Measurements from ENCODE around the gene NUP85. TPM values are rescaled to one million over a fixed set of nuclear protein-coding genes. Genes with fewer than 3 reads are reported as not detected.

NUP85 gene
- total RNA-seq, 1 experiment from 2014 or later: 117 TPM

GRCh38 chr17:75285123-75285522, 79.6 kb downstream of the NUP85 start:
- DNase-seq: no peak
- no peaks in the 10 kb centered on the region for H3K27me3 Mint-ChIP-seq (ENCODE audit: unreplicated experiment)
- H3K4me3 Mint-ChIP-seq (ENCODE audit: low read depth, unreplicated experiment): no peak overlapping the region
- no peak for TF ChIP-seq CTCF (IDR thresholded peaks at IDR 0.05; ENCODE audit: unreplicated experiment)
- CTCF ChIA-PET: interaction anchor here (0.6 kb wide), 1 partner anchor 324 kb away, joined by 3 read pairs; no protein-coding TSS in a partner anchor
- peaks cover 9% of the 10 kb centered on the region for H3K4me1 Mint-ChIP-seq (ENCODE audit: low read depth, unreplicated experiment)
- no peaks in the 10 kb centered on the region for H3K9me3 Mint-ChIP-seq (ENCODE audit: low read depth, unreplicated experiment)
- H3K36me3 Mint-ChIP-seq (ENCODE audit: insufficient read depth, unreplicated experiment): peaks cover 27% of the 10 kb centered on the region
- intact Hi-C loops (cut with micrococcal nuclease; ENCODE audit: unreplicated experiment): no loop called here
- no TSS peak for BruUV-seq (replicated peaks)
- H3K27ac Mint-ChIP-seq (ENCODE audit: unreplicated experiment): no peak overlapping the region

Other genes with a start within 250 kb of the NUP85 start
- gene HID1, start 232.9 kb upstream of the NUP85 start, total RNA-seq (2022): 114 and 122 TPM in 2 replicates
- 39.4 and 48.3 TPM in 2 replicates for gene CDR2L, start 218.0 kb upstream of the NUP85 start, total RNA-seq (2022)
- gene MRPL58, start 193.0 kb upstream of the NUP85 start, total RNA-seq (2022): 49.0 and 52.7 TPM in 2 replicates
- gene ATP5PD, start 158.7 kb upstream of the NUP85 start, total RNA-seq (2022): 288 and 289 TPM in 2 replicates
- 24.4 TPM in 2 replicates for gene KCTD2, start 158.5 kb upstream of the NUP85 start, total RNA-seq (2022)
- 124 and 187 TPM in 2 replicates for gene SLC16A5, start 117.7 kb upstream of the NUP85 start, total RNA-seq (2022)
- 18.6 and 19.8 TPM in 2 replicates for gene ARMC7, start 95.7 kb upstream of the NUP85 start, total RNA-seq (2022)
- 56.6 and 58.2 TPM in 2 replicates for gene NT5C, start 73.9 kb upstream of the NUP85 start, total RNA-seq (2022)
- gene JPT1, start 51.2 kb upstream of the NUP85 start, total RNA-seq (2022): 479 and 546 TPM in 2 replicates
- gene SUMO2, start 22.7 kb upstream of the NUP85 start, total RNA-seq (2022): 401 and 429 TPM in 2 replicates
- gene GGA3, start 55.9 kb downstream of the NUP85 start, total RNA-seq (2022): 63.1 and 64.4 TPM in 2 replicates
- 62.0 and 69.7 TPM in 2 replicates for gene MRPS7, start 56.2 kb downstream of the NUP85 start, total RNA-seq (2022)
- 25.7 and 29.5 TPM in 2 replicates for gene MIF4GD, start 65.6 kb downstream of the NUP85 start, total RNA-seq (2022)
- 26.7 and 26.8 TPM in 2 replicates for gene SLC25A19, start 83.8 kb downstream of the NUP85 start, total RNA-seq (2022)
- 79.7 and 99.9 TPM in 2 replicates for gene GRB2, start 200.0 kb downstream of the NUP85 start, total RNA-seq (2022)